PC-9 (cell line): ENCODE measurements around the gene MICAL3. TPM values are rescaled to one million over a fixed set of nuclear protein-coding genes. Genes with fewer than 3 reads are reported as not detected.
"Not testable (repeated sequence)": the region's sequence is repeated elsewhere in the genome, so short reads cannot be mapped to it uniquely, and the experiment has no call there.

Experiments
- BruUV-seq: library from RNA; stranded (reverse); fragments of 400-500 nt; replicated peaks from 2 replicates; lab custom pipeline; 2021; lab: Mats Ljungman, UMichigan
- CTCF ChIA-PET: fragments of 300-600 bp; sonication (Branson Sonifier 250); formaldehyde crosslinking; loops from one replicate; lab custom pipeline; 2022; ENCODE audit warnings: antibody characterized with exemption; lab: Charles Lee
- POLR2A ChIA-PET: fragments of 300-600 bp; sonication (Branson Sonifier 250); formaldehyde crosslinking; loops from one replicate; lab custom pipeline; 2022; ENCODE audit warnings: antibody characterized with exemption; ENCODE audit not compliant: unreplicated experiment; lab: Charles Lee
- DNase-seq, 2 experiments: peaks; one replicate each; pipeline versions ENCODE4 v3.0.0 to v3.0.0-alpha.2; 2015 to 2022; ENCODE audit warnings: mixed read lengths in 1 of 2
- H2AFZ ChIP-seq: fragments of 200-600 bp; sonication (generic); 2 replicates; pipeline ENCODE4 v1.8.1; 2017; ENCODE audit warnings: antibody characterized with exemption
- H3F3A ChIP-seq: fragments of 200-600 bp; sonication (generic); 2 replicates; pipeline ENCODE4 v1.8.1; 2017; ENCODE audit warnings: antibody characterized with exemption, mild to moderate bottlenecking, low read depth; ENCODE audit not compliant: insufficient read depth
- H3K27ac ChIP-seq: fragments of 200-600 bp; sonication (generic); 2 replicates; pipeline ENCODE4 v1.6.1; 2016; ENCODE audit warnings: mixed run types
- H3K27me3 ChIP-seq: fragments of 200-600 bp; sonication (generic); 2 replicates; pipeline ENCODE4 v1.6.1; 2016; ENCODE audit warnings: low read depth, mixed run types; ENCODE audit not compliant: insufficient read depth
- H3K36me3 ChIP-seq: fragments of 200-600 bp; sonication (generic); 2 replicates; pipeline ENCODE4 v1.6.1; 2016; ENCODE audit warnings: low read depth, mixed run types
- H3K4me1 ChIP-seq: fragments of 200-600 bp; sonication (generic); replicated peaks from 2 replicates; pipeline ENCODE4 v1.6.1; 2016; ENCODE audit warnings: mixed run types; ENCODE audit not compliant: insufficient read depth
- H3K4me2 ChIP-seq: fragments of 200-600 bp; sonication (generic); 2 replicates; pipeline ENCODE4 v1.6.1; 2017; ENCODE audit warnings: mixed run types
- H3K4me3 ChIP-seq: fragments of 200-600 bp; sonication (generic); 2 replicates; pipeline ENCODE4 v1.6.1; 2016; ENCODE audit warnings: mixed run types
- H3K79me2 ChIP-seq: fragments of 200-600 bp; sonication (generic); 2 replicates; pipeline ENCODE4 v1.6.1; 2017; ENCODE audit warnings: low read depth, mixed run types
- H3K9me2 ChIP-seq: fragments of 200-600 bp; sonication (generic); 2 replicates; pipeline ENCODE4 v1.8.1; 2017; ENCODE audit warnings: mild to moderate bottlenecking; ENCODE audit not compliant: insufficient read depth
- H3K9me3 ChIP-seq: fragments of 200-600 bp; sonication (generic); 2 replicates; pipeline ENCODE4 v1.8.1; 2016; ENCODE audit warnings: low read depth; ENCODE audit not compliant: insufficient read depth
- H4K20me1 ChIP-seq: fragments of 200-600 bp; sonication (generic); 2 replicates; pipeline ENCODE4 v1.8.1; 2017; ENCODE audit not compliant: insufficient read depth
- CTCF ChIP-seq: fragments of 200-600 bp; sonication (generic); conservative IDR thresholded peaks from 2 replicates; pipeline ENCODE4 v1.6.1; 2017; ENCODE audit warnings: mixed run types, antibody characterized with exemption, mild to moderate bottlenecking, moderate library complexity
- EZH2 ChIP-seq: fragments of 200-600 bp; sonication (generic); IDR thresholded peaks from 2 replicates; pipeline ENCODE4 v1.8.0; 2017; ENCODE audit warnings: antibody characterized with exemption, low read depth
- intact Hi-C: fragments of 100-400 bp; cut with micrococcal nuclease; formaldehyde crosslinking; loops from one replicate; pipeline ENCODE4 v1.10.0; 2022; ENCODE audit not compliant: unreplicated experiment
- total RNA-seq: library from RNA; stranded (reverse); gene quantifications from 2 replicates; pipeline ENCODE4 v1.2.3, GENCODE V29; 2021

Gene MICAL3
- total RNA-seq, 1 experiment from 2014 or later: 27.4 TPM

GRCh38 chr22:18071968-18072310 is 47.6 kb upstream of the MICAL3 start:
- DNase-seq: no peak
- no peak overlapping the region for H3K4me3 ChIP-seq
- no peaks in the 10 kb centered on the region for H4K20me1 ChIP-seq
- TF ChIP-seq CTCF: no peak
- no peak for TF ChIP-seq EZH2
- no peak overlapping the region for H2AFZ ChIP-seq
- ChIA-PET POLR2A (no interaction called here), CTCF (interaction anchor here (0.7 kb wide), 1 partner anchor 80 kb away, joined by 3 read pairs; no protein-coding TSS in a partner anchor)
- peaks cover 8% of the 10 kb centered on the region; the same call in 1 of the 2 replicates for H3K4me1 ChIP-seq
- H3K27me3 ChIP-seq: no peaks in the 10 kb centered on the region
- intact Hi-C loops: no loop called here
- BruUV-seq: no TSS peak
- no peaks in the 10 kb centered on the region for H3K9me3 ChIP-seq
- no peak overlapping the region for H3K4me2 ChIP-seq
- peaks cover 5% of the 10 kb centered on the region for H3K79me2 ChIP-seq
- H3K9me2 ChIP-seq: no peaks in the 10 kb centered on the region
- H3F3A ChIP-seq: no peaks in the 10 kb centered on the region
- H3K27ac ChIP-seq: no peak overlapping the region
- H3K36me3 ChIP-seq: no peaks in the 10 kb centered on the region

GRCh38 chr22:18071307-18071967 is 47.1 kb upstream of the MICAL3 start:
- H2AFZ ChIP-seq, H3K27me3 ChIP-seq, H3F3A ChIP-seq, intact Hi-C loops, H3K9me2 ChIP-seq, POLR2A ChIA-PET, H3K4me1 ChIP-seq, BruUV-seq, H3K79me2 ChIP-seq, H4K20me1 ChIP-seq, H3K9me3 ChIP-seq, DNase-seq, H3K4me3 ChIP-seq, H3K36me3 ChIP-seq, H3K27ac ChIP-seq, H3K4me2 ChIP-seq: not testable (repeated sequence)
- CTCF ChIA-PET: interaction anchor here (0.7 kb wide), 1 partner anchor 80 kb away, joined by 3 read pairs; no protein-coding TSS in a partner anchor

- H4K20me1 ChIP-seq: no peaks in the 10 kb centered on the region
- H3K27ac ChIP-seq: no peak overlapping the region
- POLR2A ChIA-PET: interaction anchor here (0.6 kb wide), 2 partner anchors 110 to 1409 kb away, joined by 3 to 27 read pairs; partner anchors contain the start of gene CDC45
- intact Hi-C loops: no loop called here
- H3K36me3 ChIP-seq: no peaks in the 10 kb centered on the region
- no peak for DNase-seq
- no peaks in the 10 kb centered on the region for H3K27me3 ChIP-seq
- no peak overlapping the region for H3K4me2 ChIP-seq
- CTCF ChIA-PET: no interaction called here
- H3K9me2 ChIP-seq: no peaks in the 10 kb centered on the region
- no peaks in the 10 kb centered on the region for H3F3A ChIP-seq
- no peaks in the 10 kb centered on the region for H3K4me1 ChIP-seq
- H3K4me3 ChIP-seq: no peak overlapping the region
- H3K9me3 ChIP-seq: no peaks in the 10 kb centered on the region
- H3K79me2 ChIP-seq: no peaks in the 10 kb centered on the region
- no peak for TF ChIP-seq EZH2
- 0 out of 2 replicates have a peak, but pooled peaks have one; percentile 26 for TF ChIP-seq CTCF
- no peak overlapping the region for H2AFZ ChIP-seq
- BruUV-seq: no TSS peak
Measured at GRCh38 chr22:18070556-18071306, 46.4 kb upstream of the MICAL3 start.
